HepG2 (cell line): Measurements from ENCODE around the gene KCNMA1. TPM values are rescaled to one million over a fixed set of nuclear protein-coding genes. Genes with fewer than 3 reads are reported as not detected.

ENCODE experiments used
- ATAC-seq: fragments of 200-7000 bp; cut with Tn5 transposase; 3 replicates; pipeline ENCODE4 v1.9.1; 2020; ENCODE audit warnings: mild to moderate bottlenecking, moderate library complexity
- BruUV-seq: library from RNA; stranded (reverse); fragments of 400-500 nt; replicated peaks from 2 replicates; lab custom pipeline; 2021; lab: Mats Ljungman, UMichigan
- CTCF ChIA-PET: fragments of 300-600 bp; formaldehyde crosslinking; extraction: SDS; loops from one replicate; lab custom pipeline; 2021; ENCODE audit warnings: low total read pairs, inconsistent platforms, low intra/inter-chr PET ratio; lab: Yijun Ruan, JAX
- POLR2A ChIA-PET: fragments of 350-600 bp; sonication (Branson Sonifier 250); formaldehyde crosslinking; loops from one replicate; lab custom pipeline; 2020; ENCODE audit warnings: antibody characterized with exemption, inconsistent platforms; lab: Yijun Ruan, JAX
- DNase-seq: peaks from one replicate; pipeline ENCODE4 v3.0.0-alpha.2; 2015; ENCODE audit warnings: low spot score
- FAIRE-seq: peaks from 3 replicates; lab custom pipeline; 2011; peaks lifted over from hg19 to GRCh38; lab: Jason Lieb, UNC
- H2AFZ ChIP-seq: one replicate; pipeline ENCODE4 v1.6.1; 2011; ENCODE audit warnings: low read length, inconsistent platforms
- H3K27ac ChIP-seq: fragments of 300-600 bp; 3 replicates; pipeline ENCODE4 v1.8.0; 2011; ENCODE audit warnings: mixed run types, mild to moderate bottlenecking, mixed read lengths, low read length, inconsistent platforms; ENCODE audit not compliant: insufficient read depth; ENCODE audit errors: extremely low read length
- H3K27me3 ChIP-seq, 2 experiments: fragments of 200-600 bp in 1 of 2; 2 replicates in 1 of 2; 3 replicates in 1 of 2; pipeline versions ENCODE4 v1.6.0 to v1.8.0; 2011; ENCODE audit warnings: low read length in 2 of 2, mild to moderate bottlenecking in 2 of 2, moderate library complexity in 2 of 2, inconsistent platforms in 1 of 2; ENCODE audit not compliant: insufficient read depth in 2 of 2, control insufficient read depth in 1 of 2
- H3K36me3 ChIP-seq, 2 experiments: fragments of 200-600 bp in 1 of 2; replicated peaks in 1 of 2; 2 replicates in 1 of 2; 3 replicates in 1 of 2; pipeline versions ENCODE4 v1.5.1 to v1.8.0; 2011; ENCODE audit warnings: low read length in 2 of 2, inconsistent platforms in 1 of 2; ENCODE audit not compliant: insufficient read depth in 2 of 2, control insufficient read depth in 1 of 2
- H3K4me1 ChIP-seq: 2 replicates; pipeline ENCODE4 v1.5.1; 2012; ENCODE audit warnings: low read length, inconsistent platforms; ENCODE audit not compliant: insufficient read depth
- H3K4me2 ChIP-seq: 2 replicates; pipeline ENCODE4 v1.6.0; 2011; ENCODE audit warnings: low read depth, low read length, inconsistent platforms
- H3K4me3 ChIP-seq, 3 experiments: fragments of 200-600 bp in 1 of 3; sonication (generic), shearing (Covaris generic) in 1 of 3; replicated peaks in 1 of 3; 2 replicates each; pipeline ENCODE4 v1.5.1; 2011 to 2016; ENCODE audit warnings: low read length in 3 of 3, inconsistent platforms in 2 of 3, low read depth in 2 of 3, mild to moderate bottlenecking in 2 of 3, control low read depth in 1 of 3, mixed read lengths in 1 of 3; ENCODE audit not compliant: insufficient read depth in 1 of 3
- H3K79me2 ChIP-seq: one replicate; pipeline ENCODE4 v1.6.1; 2011; ENCODE audit warnings: low read length, inconsistent platforms; ENCODE audit not compliant: insufficient read depth
- H3K9ac ChIP-seq: 2 replicates; pipeline ENCODE4 v1.6.0; 2011; ENCODE audit warnings: mild to moderate bottlenecking, low read depth, low read length, inconsistent platforms; ENCODE audit not compliant: insufficient read depth
- H3K9me3 ChIP-seq: 2 replicates; pipeline ENCODE4 v1.5.1; 2012; ENCODE audit warnings: mild to moderate bottlenecking, low read length
- H4K20me1 ChIP-seq: 2 replicates; pipeline ENCODE4 v1.6.0; 2011; ENCODE audit warnings: inconsistent platforms, mild to moderate bottlenecking, low read length, moderate library complexity; ENCODE audit not compliant: insufficient read depth
- ATAD3A ChIP-seq: sonication (generic); formaldehyde crosslinking; IDR thresholded peaks from 2 replicates; pipeline ENCODE4 v1.4.0; 2020; ENCODE audit warnings: missing genetic modification reagents
- NCOR1 ChIP-seq: fragments of 200-600 bp; sonication (generic); IDR thresholded peaks from 2 replicates; pipeline ENCODE4 v1.7.0; 2017; ENCODE audit warnings: antibody characterized with exemption, low read length, borderline replicate concordance
- SNAPC2 ChIP-seq: sonication (generic); formaldehyde crosslinking; IDR thresholded peaks from 2 replicates; pipeline ENCODE4 v1.8.1; 2022; ENCODE audit warnings: mild to moderate bottlenecking, missing genetic modification reagents
- ZBTB21 ChIP-seq: sonication (generic); formaldehyde crosslinking; IDR thresholded peaks from 2 replicates; pipeline ENCODE4 v1.4.0; 2020; ENCODE audit warnings: missing genetic modification reagents
- WGBS: methylation state at CpG from one replicate; pipeline ENCODE4 v1.1.6; 2017; ENCODE audit warnings: low lambda C conversion rate; 5-methylcytosine and 5-hydroxymethylcytosine counted together
- in situ Hi-C: cut with HindIII; loops from 2 replicates; pipeline ENCODE4 v1.10.0; 2017; ENCODE audit warnings: low pct_unique_long_range_greater_than_20kb; ENCODE audit not compliant: extremely low pct_ligation_motif_present
- intact Hi-C: fragments of 100-400 bp; cut with micrococcal nuclease; formaldehyde crosslinking; loops from one replicate; pipeline ENCODE4 v1.10.0; 2022; ENCODE audit not compliant: unreplicated experiment
- polyA plus RNA-seq, 8 experiments: library from polyadenylated mRNA; depleted of rRNA in 3 of 8; stranded (reverse) in 7 of 8; unstranded in 1 of 8; fragments of >200 nt; fragmentation: Illumina TruSeq in 4 of 8; extraction: Trizol in 4 of 8; gene quantifications; 2 replicates each; pipeline versions ENCODE4 v1.2.1 to v1.2.3, GENCODE V29; 2011 to 2016; ENCODE audit warnings: low read depth in 4 of 8, missing spikeins in 1 of 8, mixed read lengths in 1 of 8; ENCODE audit not compliant: insufficient read depth in 1 of 8
- total RNA-seq, 5 experiments: library from RNA; depleted of rRNA; stranded (reverse); fragments of >200 nt; fragmentation: Illumina TruSeq; extraction: Trizol; gene quantifications; 2 replicates each; pipeline ENCODE4 v1.2.3, GENCODE V29; 2016; ENCODE audit warnings: low read depth in 1 of 5
- TF ChIP-seq, protein P1 (sequence below): IDR thresholded peaks from 2 replicates; pipeline ENCODE4 v1.6.1; 2018; ENCODE audit warnings: missing genetic modification reagents
- TF ChIP-seq, protein P2 (sequence below): sonication (generic); formaldehyde crosslinking; IDR thresholded peaks from 2 replicates; pipeline ENCODE4 v1.9.0; 2021; ENCODE audit warnings: missing genetic modification reagents, mild to moderate bottlenecking, borderline replicate concordance
- TF ChIP-seq, protein P3 (sequence below): IDR thresholded peaks from 2 replicates; pipeline ENCODE4 v1.6.1; 2016; ENCODE audit warnings: missing compliant biosample characterization, missing genetic modification reagents, borderline replicate concordance

Gene KCNMA1
- total and polyA plus RNA-seq, 2 of the 13 experiments (the other 11 are each of a cell fraction or from before 2014, with no cell fraction given), result 0.02 TPM; not detected in 1

DNA sequence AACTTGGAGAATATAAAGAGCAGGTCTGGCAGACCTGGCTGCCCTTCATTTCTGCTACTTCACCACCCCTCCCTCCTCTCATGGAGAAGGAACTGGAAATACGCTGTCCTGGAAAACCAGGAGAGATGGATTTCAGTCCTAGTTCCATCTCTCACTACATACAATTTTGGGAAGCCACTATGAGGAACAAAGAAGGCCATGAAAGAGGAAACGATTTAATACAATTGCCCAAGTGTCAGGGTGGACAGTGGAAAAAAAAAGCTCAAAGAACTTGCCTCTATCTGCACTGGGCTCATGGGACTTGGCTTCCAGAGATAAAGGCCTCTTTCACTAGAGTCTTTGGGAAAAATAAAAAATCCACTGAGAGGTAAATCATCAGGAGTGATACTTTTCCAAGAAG is 561.7 kb downstream of the KCNMA1 start:
- ATAC-seq (no peak), DNase-seq (no peak), FAIRE-seq (no peak)
- Histone ChIP-seq H3K9me3 (no peaks in the 10 kb centered on the region), H2AFZ (no peak overlapping the region), H3K27me3 (peaks cover 0 to 13% of the 10 kb centered on the region in 2 experiments; a peak in 4 of 5 replicates), H3K4me3 (no peak overlapping the region), H3K79me2 (no peaks in the 10 kb centered on the region), H4K20me1 (no peaks in the 10 kb centered on the region), H3K9ac (no peak overlapping the region), H3K4me2 (no peak overlapping the region), H3K27ac (no peak overlapping the region), H3K36me3 (no peaks in the 10 kb centered on the region), H3K4me1 (no peaks in the 10 kb centered on the region)
- intact Hi-C loops (no loop called here), in situ Hi-C loops (no loop called here)
- no peak for TF ChIP-seq NCOR1
- TF ChIP-seq, protein P1, sequence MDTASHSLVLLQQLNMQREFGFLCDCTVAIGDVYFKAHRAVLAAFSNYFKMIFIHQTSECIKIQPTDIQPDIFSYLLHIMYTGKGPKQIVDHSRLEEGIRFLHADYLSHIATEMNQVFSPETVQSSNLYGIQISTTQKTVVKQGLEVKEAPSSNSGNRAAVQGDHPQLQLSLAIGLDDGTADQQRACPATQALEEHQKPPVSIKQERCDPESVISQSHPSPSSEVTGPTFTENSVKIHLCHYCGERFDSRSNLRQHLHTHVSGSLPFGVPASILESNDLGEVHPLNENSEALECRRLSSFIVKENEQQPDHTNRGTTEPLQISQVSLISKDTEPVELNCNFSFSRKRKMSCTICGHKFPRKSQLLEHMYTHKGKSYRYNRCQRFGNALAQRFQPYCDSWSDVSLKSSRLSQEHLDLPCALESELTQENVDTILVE (CRISPR knock-in tag), result no peak
- TF ChIP-seq, protein P2, sequence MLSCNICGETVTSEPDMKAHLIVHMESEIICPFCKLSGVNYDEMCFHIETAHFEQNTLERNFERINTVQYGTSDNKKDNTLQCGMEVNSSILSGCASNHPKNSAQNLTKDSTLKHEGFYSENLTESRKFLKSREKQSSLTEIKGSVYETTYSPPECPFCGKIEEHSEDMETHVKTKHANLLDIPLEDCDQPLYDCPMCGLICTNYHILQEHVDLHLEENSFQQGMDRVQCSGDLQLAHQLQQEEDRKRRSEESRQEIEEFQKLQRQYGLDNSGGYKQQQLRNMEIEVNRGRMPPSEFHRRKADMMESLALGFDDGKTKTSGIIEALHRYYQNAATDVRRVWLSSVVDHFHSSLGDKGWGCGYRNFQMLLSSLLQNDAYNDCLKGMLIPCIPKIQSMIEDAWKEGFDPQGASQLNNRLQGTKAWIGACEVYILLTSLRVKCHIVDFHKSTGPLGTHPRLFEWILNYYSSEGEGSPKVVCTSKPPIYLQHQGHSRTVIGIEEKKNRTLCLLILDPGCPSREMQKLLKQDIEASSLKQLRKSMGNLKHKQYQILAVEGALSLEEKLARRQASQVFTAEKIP (CRISPR knock-in tag), result no peak
- TF ChIP-seq, protein P3, sequence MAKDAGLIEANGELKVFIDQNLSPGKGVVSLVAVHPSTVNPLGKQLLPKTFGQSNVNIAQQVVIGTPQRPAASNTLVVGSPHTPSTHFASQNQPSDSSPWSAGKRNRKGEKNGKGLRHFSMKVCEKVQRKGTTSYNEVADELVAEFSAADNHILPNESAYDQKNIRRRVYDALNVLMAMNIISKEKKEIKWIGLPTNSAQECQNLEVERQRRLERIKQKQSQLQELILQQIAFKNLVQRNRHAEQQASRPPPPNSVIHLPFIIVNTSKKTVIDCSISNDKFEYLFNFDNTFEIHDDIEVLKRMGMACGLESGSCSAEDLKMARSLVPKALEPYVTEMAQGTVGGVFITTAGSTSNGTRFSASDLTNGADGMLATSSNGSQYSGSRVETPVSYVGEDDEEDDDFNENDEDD (CRISPR knock-in tag), result no peak
- no peak for TF ChIP-seq SNAPC2
- TF ChIP-seq ATAD3A, result no peak
- no peak for TF ChIP-seq ZBTB21 (CRISPR knock-in tag)
- WGBS, result 0% methylated on average over 2 of the region's 2 CpGs
- no TSS peak for BruUV-seq
- ChIA-PET CTCF (no interaction called here), POLR2A (no interaction called here)
